HEK293 (cell line): ENCODE measurements around the gene SAPCD1.

ENCODE experiments used
- CTCF ChIA-PET: fragments of 350-600 bp; formaldehyde crosslinking; extraction: SDS; loops from one replicate; lab custom pipeline; 2021; ENCODE audit warnings: antibody characterized with exemption; lab: Yijun Ruan, JAX
- POLR2A ChIA-PET: fragments of 300-600 bp; formaldehyde crosslinking; extraction: SDS; loops from one replicate; lab custom pipeline; 2020; ENCODE audit warnings: antibody characterized with exemption, inconsistent platforms; lab: Yijun Ruan, JAX
- H3K27ac ChIP-seq: fragments of 200-500 bp; sonication (Bioruptor generic); 2 replicates; pipeline ENCODE4 v1.5.1; 2014; ENCODE audit warnings: low read depth, low read length, control low read depth, inconsistent platforms; ENCODE audit errors: extremely low read depth
- H3K36me3 ChIP-seq, 2 experiments: fragments of 200-500 bp in 1 of 2; sonication (Bioruptor generic) in 1 of 2; 1 replicate in 1 of 2; 2 replicates in 1 of 2; pipeline ENCODE4 v1.5.1; 2014 to 2017; ENCODE audit warnings: inconsistent platforms in 2 of 2, low read length in 2 of 2; ENCODE audit not compliant: control insufficient read depth in 2 of 2, insufficient read depth in 1 of 2
- H3K4me1 ChIP-seq: fragments of 200-500 bp; sonication (Bioruptor generic); 2 replicates; pipeline ENCODE4 v1.5.1; 2014; ENCODE audit warnings: mild to moderate bottlenecking, low read length, inconsistent platforms; ENCODE audit not compliant: control insufficient read depth, insufficient read depth
- H3K4me3 ChIP-seq: 2 replicates; pipeline ENCODE4 v1.5.1; 2011; ENCODE audit warnings: low read depth, mild to moderate bottlenecking, control low read depth, low read length, moderate library complexity
- H3K9me3 ChIP-seq: fragments of 200-500 bp; sonication (Bioruptor generic); 2 replicates; pipeline ENCODE4 v1.5.1; 2014; ENCODE audit warnings: low read depth, low read length, inconsistent platforms; ENCODE audit not compliant: control insufficient read depth, insufficient read depth
- BCL11A ChIP-seq: fragments of 450-650 bp; formaldehyde crosslinking; IDR thresholded peaks from 2 replicates; pipeline ENCODE4 v1.5.1; 2016; ENCODE audit warnings: low read depth, missing biosample characterization, missing genetic modification characterization
- EGR2 ChIP-seq: fragments of 450-650 bp; formaldehyde crosslinking; IDR thresholded peaks from 2 replicates; pipeline ENCODE4 v1.5.1; 2016; ENCODE audit warnings: low read depth, missing biosample characterization, missing genetic modification characterization
- KLF10 ChIP-seq: fragments of 450-650 bp; IDR thresholded peaks from 2 replicates; pipeline ENCODE4 v1.5.1; 2018; ENCODE audit warnings: missing biosample characterization, mild to moderate bottlenecking, missing genetic modification characterization
- KLF16 ChIP-seq: fragments of 450-650 bp; formaldehyde crosslinking; IDR thresholded peaks from 2 replicates; pipeline ENCODE4 v1.5.1; 2017; ENCODE audit warnings: missing biosample characterization, missing genetic modification characterization
- KLF8 ChIP-seq: fragments of 450-650 bp; formaldehyde crosslinking; IDR thresholded peaks from 2 replicates; pipeline ENCODE4 v1.5.1; 2016; ENCODE audit warnings: missing biosample characterization, missing genetic modification characterization
- OSR2 ChIP-seq: fragments of 450-650 bp; formaldehyde crosslinking; IDR thresholded peaks from 2 replicates; pipeline ENCODE4 v1.5.1; 2016; ENCODE audit warnings: missing biosample characterization, missing genetic modification characterization
- SCRT1 ChIP-seq: fragments of 450-650 bp; formaldehyde crosslinking; IDR thresholded peaks from 2 replicates; pipeline ENCODE4 v1.5.1; 2016; ENCODE audit warnings: missing biosample characterization, missing genetic modification characterization, borderline replicate concordance
- SCRT2 ChIP-seq: fragments of 450-650 bp; formaldehyde crosslinking; IDR thresholded peaks from 2 replicates; pipeline ENCODE4 v1.5.1; 2016; ENCODE audit warnings: missing biosample characterization, missing genetic modification characterization
- SP2 ChIP-seq: fragments of 450-650 bp; formaldehyde crosslinking; IDR thresholded peaks from 2 replicates; pipeline ENCODE4 v1.5.1; 2016; ENCODE audit warnings: missing biosample characterization, missing genetic modification characterization
- SP3 ChIP-seq: fragments of 450-650 bp; formaldehyde crosslinking; IDR thresholded peaks from 2 replicates; pipeline ENCODE4 v1.5.1; 2016; ENCODE audit warnings: missing biosample characterization, missing genetic modification characterization
- SP7 ChIP-seq: fragments of 450-650 bp; formaldehyde crosslinking; IDR thresholded peaks from 2 replicates; pipeline ENCODE4 v1.5.1; 2016; ENCODE audit warnings: missing biosample characterization, missing genetic modification characterization
- WT1 ChIP-seq: fragments of 450-650 bp; formaldehyde crosslinking; IDR thresholded peaks from 2 replicates; pipeline ENCODE4 v1.5.1; 2016; ENCODE audit warnings: missing biosample characterization, missing genetic modification characterization
- ZBTB26 ChIP-seq: fragments of 450-650 bp; formaldehyde crosslinking; optimal IDR thresholded peaks from 2 replicates; pipeline ENCODE3; 2016; ENCODE audit warnings: missing biosample characterization, mild to moderate bottlenecking, missing genetic modification characterization
- ZBTB48 ChIP-seq: fragments of 450-650 bp; formaldehyde crosslinking; IDR thresholded peaks from 2 replicates; pipeline ENCODE4 v1.5.1; 2016; ENCODE audit warnings: missing biosample characterization, missing genetic modification characterization
- ZBTB6 ChIP-seq: fragments of 450-650 bp; formaldehyde crosslinking; IDR thresholded peaks from 2 replicates; pipeline ENCODE4 v1.5.1; 2017; ENCODE audit warnings: missing biosample characterization, missing genetic modification characterization
- ZFHX2 ChIP-seq: fragments of 450-650 bp; formaldehyde crosslinking; conservative IDR thresholded peaks from 2 replicates; pipeline ENCODE4 v1.5.1; 2016; ENCODE audit warnings: missing biosample characterization, missing genetic modification characterization
- ZFP41 ChIP-seq: fragments of 450-650 bp; formaldehyde crosslinking; IDR thresholded peaks from 2 replicates; pipeline ENCODE4 v1.5.1; 2016; ENCODE audit warnings: missing biosample characterization, missing genetic modification characterization, borderline replicate concordance
- ZNF132 ChIP-seq: fragments of 450-650 bp; formaldehyde crosslinking; IDR thresholded peaks from 2 replicates; pipeline ENCODE4 v1.5.1; 2017; ENCODE audit warnings: missing biosample characterization, missing genetic modification characterization, borderline replicate concordance
- ZNF157 ChIP-seq: fragments of 450-650 bp; formaldehyde crosslinking; IDR thresholded peaks from 2 replicates; pipeline ENCODE4 v1.5.1; 2016; ENCODE audit warnings: missing biosample characterization, missing genetic modification characterization
- ZNF426 ChIP-seq: fragments of 450-650 bp; formaldehyde crosslinking; IDR thresholded peaks from 2 replicates; pipeline ENCODE4 v1.5.1; 2017; ENCODE audit warnings: missing biosample characterization, missing genetic modification characterization, mild to moderate bottlenecking, inconsistent platforms, moderate library complexity
- ZNF501 ChIP-seq: fragments of 450-650 bp; formaldehyde crosslinking; IDR thresholded peaks from 2 replicates; pipeline ENCODE4 v1.5.1; 2016; ENCODE audit warnings: missing biosample characterization, missing genetic modification characterization
- ZNF521 ChIP-seq: fragments of 450-650 bp; formaldehyde crosslinking; IDR thresholded peaks from 2 replicates; pipeline ENCODE4 v1.5.1; 2017; ENCODE audit warnings: missing biosample characterization, mild to moderate bottlenecking, missing genetic modification characterization
- ZNF600 ChIP-seq: fragments of 450-650 bp; formaldehyde crosslinking; IDR thresholded peaks from 2 replicates; pipeline ENCODE4 v1.5.1; 2016; ENCODE audit warnings: missing biosample characterization, missing genetic modification characterization
- ZNF610 ChIP-seq: fragments of 450-650 bp; formaldehyde crosslinking; IDR thresholded peaks from 2 replicates; pipeline ENCODE4 v1.5.1; 2016; ENCODE audit warnings: missing biosample characterization, missing genetic modification characterization, borderline replicate concordance
- ZNF629 ChIP-seq: fragments of 450-650 bp; formaldehyde crosslinking; IDR thresholded peaks from 2 replicates; pipeline ENCODE4 v1.5.1; 2017; ENCODE audit warnings: missing biosample characterization, missing genetic modification characterization
- ZNF747 ChIP-seq: fragments of 450-650 bp; formaldehyde crosslinking; IDR thresholded peaks from 2 replicates; pipeline ENCODE4 v1.5.1; 2016; ENCODE audit warnings: missing biosample characterization, missing genetic modification characterization
- TF ChIP-seq, protein P1 (sequence below): fragments of 450-650 bp; formaldehyde crosslinking; IDR thresholded peaks from 2 replicates; pipeline ENCODE4 v1.5.1; 2016; ENCODE audit warnings: missing biosample characterization, missing genetic modification characterization
- TF ChIP-seq, protein P2 (sequence below): fragments of 450-650 bp; formaldehyde crosslinking; IDR thresholded peaks from 2 replicates; pipeline ENCODE4 v1.5.1; 2016; ENCODE audit warnings: missing biosample characterization, missing genetic modification characterization

The SAPCD1 gene

GRCh38 chr6:31728767-31729514, 33.5 kb upstream of the SAPCD1 start, which contains the start of gene DDAH2:
TSS of gene DDAH2 (minus strand) at chr6:31729299. CDS start at chr6:31729161, 138 bp downstream.
- Histone ChIP-seq H3K9me3 (no peaks in the 10 kb centered on the region), H3K4me3 (peak within 1 kb of the TSS; percentile 74), H3K27ac (peak within 1 kb of the TSS; percentile 67), H3K36me3 (peaks cover 10 to 57% of the 10 kb centered on the region in 2 experiments; a peak in 2 of 3 replicates), H3K4me1 (no peaks in the 10 kb centered on the region)
- CTCF ChIA-PET, result interaction anchor here (0.6 to 3.6 kb wide), 15 partner anchors 10 to 223 kb away, joined by 3 to 28 read pairs (median 6); partner anchors contain the start of genes MSH5 and NEU1
- TF ChIP-seq EGR2 (tag by site-specific recombination), result peak; percentile 56
- peak; percentile 97 for TF ChIP-seq SCRT1 (tag by site-specific recombination)
- TF ChIP-seq, protein P1, sequence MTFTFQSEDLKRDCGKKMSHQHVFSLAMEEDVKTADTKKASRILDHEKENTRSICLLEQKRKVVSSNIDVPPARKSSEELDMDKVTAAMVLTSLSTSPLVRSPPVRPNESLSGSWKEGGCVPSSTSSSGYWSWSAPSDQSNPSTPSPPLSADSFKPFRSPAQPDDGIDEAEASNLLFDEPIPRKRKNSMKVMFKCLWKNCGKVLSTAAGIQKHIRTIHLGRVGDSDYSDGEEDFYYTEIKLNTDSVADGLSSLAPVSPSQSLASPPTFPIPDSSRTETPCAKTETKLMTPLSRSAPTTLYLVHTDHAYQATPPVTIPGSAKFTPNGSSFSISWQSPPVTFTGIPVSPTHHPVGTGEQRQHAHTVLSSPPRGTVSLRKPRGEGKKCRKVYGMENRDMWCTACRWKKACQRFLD (tag by site-specific recombination), result no peak
- no peak for TF ChIP-seq ZNF747
- TF ChIP-seq SCRT2, result peak; percentile 99
- no peak for TF ChIP-seq ZNF521 (tag by site-specific recombination)
- peak; percentile 60 for TF ChIP-seq ZFHX2 (tag by site-specific recombination)
- TF ChIP-seq ZNF426, result no peak
- POLR2A ChIA-PET, result interaction anchor here (0.7 to 4.7 kb wide), 21 partner anchors 9 to 1243 kb away, joined by 3 to 54 read pairs (median 6); partner anchors contain the start of genes ABHD16A, CSNK2B, FKBPL and GPANK1

- peak overlapping the region; percentile 67; the same call in 1 of the 2 replicates for H3K27ac ChIP-seq
- peak overlapping the region; percentile 74 for H3K4me3 ChIP-seq
- POLR2A ChIA-PET, result interaction anchor here (0.6 to 4.7 kb wide), 32 partner anchors 9 to 1242 kb away, joined by 3 to 54 read pairs (median 5); partner anchors contain the start of genes ABHD16A, APOM, BAG6 and CSNK2B
- peaks cover 12 to 63% of the 10 kb centered on the region in 2 experiments; a peak in 2 of 3 replicates for H3K36me3 ChIP-seq
- CTCF ChIA-PET, result interaction anchor here (0.6 to 3.6 kb wide), 20 partner anchors 10 to 230 kb away, joined by 3 to 28 read pairs (median 5); partner anchors contain the start of genes LY6G5C, MSH5 and NEU1
- peaks cover 3% of the 10 kb centered on the region for H3K4me1 ChIP-seq
- no peaks in the 10 kb centered on the region for H3K9me3 ChIP-seq
- peak; percentile 10; the same call in 1 of the 2 replicates for TF ChIP-seq KLF8
- peak; percentile 62 for TF ChIP-seq OSR2 (tag by site-specific recombination)
- peak; percentile 94 for TF ChIP-seq ZBTB48
- peak; percentile 89 for TF ChIP-seq KLF16 (tag by site-specific recombination)
- TF ChIP-seq SP7 (tag by site-specific recombination), result peak; percentile 51
- peak; percentile 89 for TF ChIP-seq ZNF600 (tag by site-specific recombination)
- TF ChIP-seq ZNF157, result no peak
- TF ChIP-seq SP3 (tag by site-specific recombination), result peak; percentile 59
- peak; percentile 67 for TF ChIP-seq SP2 (tag by site-specific recombination)
- peak; percentile 49; the same call in 1 of the 2 replicates for TF ChIP-seq ZNF501 (tag by site-specific recombination)
- peak; percentile 79 for TF ChIP-seq SCRT2
- TF ChIP-seq ZNF610 (tag by site-specific recombination), result no peak
- TF ChIP-seq, protein P2, sequence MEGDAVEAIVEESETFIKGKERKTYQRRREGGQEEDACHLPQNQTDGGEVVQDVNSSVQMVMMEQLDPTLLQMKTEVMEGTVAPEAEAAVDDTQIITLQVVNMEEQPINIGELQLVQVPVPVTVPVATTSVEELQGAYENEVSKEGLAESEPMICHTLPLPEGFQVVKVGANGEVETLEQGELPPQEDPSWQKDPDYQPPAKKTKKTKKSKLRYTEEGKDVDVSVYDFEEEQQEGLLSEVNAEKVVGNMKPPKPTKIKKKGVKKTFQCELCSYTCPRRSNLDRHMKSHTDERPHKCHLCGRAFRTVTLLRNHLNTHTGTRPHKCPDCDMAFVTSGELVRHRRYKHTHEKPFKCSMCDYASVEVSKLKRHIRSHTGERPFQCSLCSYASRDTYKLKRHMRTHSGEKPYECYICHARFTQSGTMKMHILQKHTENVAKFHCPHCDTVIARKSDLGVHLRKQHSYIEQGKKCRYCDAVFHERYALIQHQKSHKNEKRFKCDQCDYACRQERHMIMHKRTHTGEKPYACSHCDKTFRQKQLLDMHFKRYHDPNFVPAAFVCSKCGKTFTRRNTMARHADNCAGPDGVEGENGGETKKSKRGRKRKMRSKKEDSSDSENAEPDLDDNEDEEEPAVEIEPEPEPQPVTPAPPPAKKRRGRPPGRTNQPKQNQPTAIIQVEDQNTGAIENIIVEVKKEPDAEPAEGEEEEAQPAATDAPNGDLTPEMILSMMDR (tag by site-specific recombination), result peak; percentile 94
- peak; percentile 79 for TF ChIP-seq BCL11A (tag by site-specific recombination)
- peak; percentile 70; the same call in 1 of the 2 replicates for TF ChIP-seq ZBTB6 (tag by site-specific recombination)
- no peak for TF ChIP-seq ZNF132 (tag by site-specific recombination)
- TF ChIP-seq ZBTB26 (tag by site-specific recombination), result no peak
- TF ChIP-seq WT1 (tag by site-specific recombination), result peak; percentile 79
- peak; percentile 84 for TF ChIP-seq KLF10 (tag by site-specific recombination)
- peak; percentile 41; the same call in 1 of the 2 replicates for TF ChIP-seq ZNF629
- no peak for TF ChIP-seq ZFP41
These were observed 32.9 kb upstream of the SAPCD1 start for GRCh38 chr6:31729515-31729978.
